Measurements from ENCODE around the gene PAXX.
A peak's percentile ranks its signal among the peaks of the same experiment; 100 is the strongest.

Gene PAXX

DNA sequence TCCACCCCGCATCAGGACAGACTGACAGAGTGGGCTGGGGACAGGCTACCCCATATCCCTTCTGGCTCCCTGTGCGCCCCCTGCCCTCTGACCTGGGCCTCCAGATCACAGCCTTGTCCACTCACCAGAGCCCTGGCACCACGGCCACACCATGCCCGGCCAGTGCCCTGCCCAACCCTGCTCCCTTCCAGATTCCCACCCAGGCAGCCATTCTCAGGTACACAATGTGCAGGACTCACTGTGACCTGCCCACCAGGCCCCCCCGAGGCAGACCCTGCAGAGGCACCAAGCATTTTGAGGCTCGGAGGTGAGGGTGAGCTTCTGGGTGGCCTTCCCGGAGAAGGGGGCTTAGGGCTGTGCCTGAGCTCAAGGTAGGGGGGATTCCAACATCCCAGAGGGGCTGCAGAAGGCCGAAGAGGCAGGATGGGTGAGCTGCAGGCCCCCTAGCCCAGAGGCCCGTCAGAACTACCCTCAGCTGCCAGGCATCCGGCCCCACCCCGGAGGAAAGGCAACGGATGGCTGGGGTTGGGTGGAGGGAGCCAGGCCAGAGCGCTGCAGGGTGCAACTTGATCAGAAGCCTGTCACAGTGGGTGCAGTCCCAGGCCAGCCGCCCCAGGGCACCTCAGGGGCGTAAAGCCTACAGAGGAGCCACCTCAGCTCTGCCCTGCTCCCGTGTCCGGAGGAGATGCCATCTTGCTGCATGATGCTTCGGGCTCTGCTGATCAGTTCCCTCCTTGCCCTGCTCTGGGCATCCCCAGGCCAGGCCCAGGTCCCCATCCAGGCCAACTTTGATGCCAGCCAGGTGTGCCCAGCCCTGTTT, 9.8 kb upstream of the PAXX start, which contains the start of gene LCNL1:
Gene LCNL1 (plus strand): TSS at position 762 of the 820 bp plus-strand sequence. CDS start 594 bp downstream, outside the sequence.
- no peak for DNase-seq (ENCODE audit: low spot score)

- no peak for DNase-seq (ENCODE audit: low spot score)
Observed at GRCh38 chr9:136983167-136983566, 9.1 kb upstream of the PAXX start.

DNA sequence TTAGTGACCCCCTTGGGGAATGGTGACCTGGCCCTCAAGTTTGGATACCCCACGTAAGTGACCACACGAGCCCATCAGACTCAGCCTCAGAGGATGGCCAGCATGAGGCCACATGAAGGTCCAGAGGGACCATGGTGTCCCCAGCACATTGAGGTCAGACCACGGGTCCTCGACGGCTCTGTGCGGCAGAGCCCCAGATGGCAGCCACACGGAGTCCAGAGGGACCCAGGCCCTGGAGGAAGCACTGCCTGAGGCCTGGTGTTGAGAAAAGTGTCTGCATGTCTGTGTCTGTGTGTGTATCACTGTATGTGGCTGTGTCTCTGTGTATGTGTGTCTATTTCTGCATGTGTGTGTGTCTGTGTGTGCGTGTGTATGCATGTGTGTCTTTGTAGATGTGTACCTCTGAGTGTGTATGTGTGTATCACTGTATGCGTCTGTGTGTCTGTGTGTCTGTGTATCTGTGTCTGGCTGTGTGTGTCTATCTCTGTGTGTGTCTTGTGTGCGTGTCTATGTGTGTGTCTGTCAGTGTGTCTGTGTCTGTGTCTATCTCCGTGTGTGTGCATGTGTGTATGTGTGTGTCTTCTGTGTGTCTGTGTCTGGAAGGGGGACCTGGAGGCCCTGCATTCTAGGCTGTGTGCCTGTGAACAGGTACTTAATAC, 8.4 kb upstream of the PAXX start:
- DNase-seq (ENCODE audit: low spot score), result no peak

DNA sequence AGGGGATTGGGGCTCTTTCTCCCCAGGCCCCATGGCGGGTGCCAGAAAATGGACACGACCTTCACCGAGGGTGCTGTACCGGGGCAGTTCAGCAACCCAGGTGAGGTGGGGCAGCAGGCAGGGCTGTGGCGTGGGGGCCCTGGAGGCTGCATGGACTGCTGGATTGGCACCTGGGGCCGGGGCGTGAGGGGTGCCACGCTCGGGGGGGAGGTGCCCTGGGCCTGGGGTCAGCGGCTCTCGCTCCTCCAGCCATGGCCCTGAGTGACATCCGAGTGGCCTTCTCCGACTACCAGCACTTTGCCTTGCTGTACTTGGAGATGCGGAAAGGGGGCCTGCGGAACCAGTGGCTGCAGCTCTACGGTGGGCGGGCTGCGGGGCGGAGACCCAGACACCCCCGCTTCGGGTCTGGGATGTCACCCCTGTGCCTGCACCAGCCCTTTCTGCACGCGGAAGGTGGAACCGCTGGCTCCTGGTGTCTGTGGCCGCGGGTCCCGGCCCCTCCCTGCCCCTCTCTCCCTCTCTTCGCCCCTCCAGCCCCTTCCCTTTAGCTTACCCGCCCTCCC, 7.7 kb upstream of the PAXX start:
- DNase-seq (ENCODE audit: low spot score), result no peak

DNA sequence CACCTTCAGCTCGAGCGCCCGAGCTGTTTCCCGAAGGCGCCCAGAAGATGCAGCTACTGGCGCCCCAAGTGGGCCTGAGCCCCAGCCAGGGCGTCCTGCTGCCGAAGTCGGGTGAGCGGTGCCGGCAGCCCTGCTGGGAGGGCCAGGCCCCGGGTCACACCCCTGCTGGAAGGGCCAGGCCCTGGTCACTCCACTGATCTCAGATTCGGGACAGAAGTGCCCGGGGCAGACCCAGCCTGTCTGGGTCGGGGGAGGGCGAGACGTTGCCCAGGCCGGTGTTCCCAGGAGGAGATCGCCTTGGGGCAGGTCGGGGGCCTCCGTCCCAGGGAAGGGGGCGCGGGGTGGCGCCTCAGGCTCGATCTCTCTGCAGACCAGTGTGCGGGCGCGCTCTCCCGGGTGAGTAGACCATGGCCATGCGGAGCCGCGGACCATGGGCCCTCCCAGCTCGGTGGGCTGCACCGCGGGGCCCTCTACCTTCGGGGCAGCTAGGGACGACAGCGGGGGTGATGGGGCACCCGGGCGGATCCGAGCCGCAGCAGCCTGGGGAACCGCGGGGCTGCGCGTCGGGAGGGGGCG, 7.1 kb upstream of the PAXX start:
- DNase-seq (ENCODE audit: low spot score), result no peak

DNA sequence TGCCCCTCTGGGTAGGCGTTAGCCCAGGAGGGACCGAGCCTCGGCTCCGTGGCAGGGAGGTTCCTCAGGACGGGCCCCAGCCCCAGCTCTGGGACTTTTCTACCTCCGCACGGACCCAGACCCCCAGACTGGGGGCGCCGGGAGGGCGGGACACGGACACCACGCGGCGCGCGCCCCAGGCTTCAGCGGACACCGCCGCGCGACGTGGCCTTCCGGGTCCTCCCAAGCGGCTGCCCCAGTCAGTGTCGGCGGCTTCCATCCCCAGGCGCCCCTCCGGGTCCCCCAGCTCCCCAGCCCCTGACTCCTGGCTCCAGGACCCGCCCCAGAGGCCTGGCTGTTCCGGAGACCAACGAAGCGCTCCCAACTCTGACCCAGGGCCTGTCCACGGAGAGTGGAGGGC, 6.4 kb upstream of the PAXX start:
- no peak for DNase-seq (ENCODE audit: low spot score)

DNA sequence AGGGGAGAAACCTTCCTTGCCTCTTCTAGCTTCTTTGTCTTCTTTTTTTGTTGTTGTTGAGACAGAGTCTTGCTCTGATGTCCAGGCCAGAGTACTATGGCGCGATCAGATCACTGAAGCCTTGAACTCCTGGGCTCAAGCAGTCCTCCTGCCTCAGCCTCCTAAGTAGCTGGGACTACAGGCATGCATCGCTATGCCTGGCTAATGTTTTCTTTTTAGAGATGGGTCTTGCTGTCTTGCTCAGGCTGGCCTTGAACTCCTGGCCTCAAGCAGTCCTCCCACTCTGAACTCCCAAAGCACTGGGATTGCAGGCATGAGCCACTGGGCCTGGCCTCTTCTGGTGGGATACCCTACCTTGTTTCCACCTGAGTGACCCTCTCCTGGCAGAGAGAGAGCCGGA, 3.4 kb upstream of the PAXX start:
- no peak for DNase-seq (ENCODE audit: low spot score)

GRCh38 chr9:136990242-136990911, 1.8 kb upstream of the PAXX start:
- no peak for DNase-seq (ENCODE audit: low spot score)

- DNase-seq (ENCODE audit: low spot score), result no peak
Observed at GRCh38 chr9:136992819-136993369, 672 bp downstream of the PAXX start.

GRCh38 chr9:136994180-136994887, 2.1 kb downstream of the PAXX start:
- no peak for DNase-seq (ENCODE audit: low spot score)

DNA sequence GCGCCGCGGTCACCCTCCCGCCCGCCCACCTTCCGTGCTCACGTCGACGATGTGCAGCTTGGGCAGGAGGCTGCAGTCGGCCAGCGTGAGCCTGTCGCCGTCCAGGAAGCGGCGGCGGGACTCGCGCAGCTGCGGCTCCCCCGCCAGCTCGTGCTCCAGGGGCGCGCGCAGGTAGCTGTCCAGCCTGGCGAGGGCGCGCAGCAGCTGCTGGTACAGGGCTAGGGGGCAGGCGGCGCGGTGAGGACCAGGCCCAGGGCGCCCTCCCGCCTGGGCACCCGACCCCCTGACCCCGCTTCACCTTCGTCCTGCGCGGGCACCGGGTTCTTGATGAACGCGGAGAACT, 2.6 kb downstream of the PAXX start:
- DNase-seq (ENCODE audit: low spot score), result no peak

GRCh38 chr9:136995362-136995761, 3.1 kb downstream of the PAXX start:
- DNase-seq (ENCODE audit: low spot score), result no peak

- peak; percentile 68 for DNase-seq (ENCODE audit: low spot score)
Observed at GRCh38 chr9:136995772-136996311, 3.6 kb downstream of the PAXX start.

- DNase-seq (ENCODE audit: low spot score), result peak; percentile 58
Observed at GRCh38 chr9:136996361-136997292, 4.4 kb downstream of the PAXX start, which contains the start of gene CLIC3. Gene CLIC3, minus strand, starts transcription at chr9:136996568. Its CDS starts 25 bp downstream, at chr9:136996543.

- no peak for DNase-seq (ENCODE audit: low spot score)
Observed at GRCh38 chr9:136997371-136997770, 5.1 kb downstream of the PAXX start.

GRCh38 chr9:136997830-136998234, 5.6 kb downstream of the PAXX start:
- no peak for DNase-seq (ENCODE audit: low spot score)

DNA sequence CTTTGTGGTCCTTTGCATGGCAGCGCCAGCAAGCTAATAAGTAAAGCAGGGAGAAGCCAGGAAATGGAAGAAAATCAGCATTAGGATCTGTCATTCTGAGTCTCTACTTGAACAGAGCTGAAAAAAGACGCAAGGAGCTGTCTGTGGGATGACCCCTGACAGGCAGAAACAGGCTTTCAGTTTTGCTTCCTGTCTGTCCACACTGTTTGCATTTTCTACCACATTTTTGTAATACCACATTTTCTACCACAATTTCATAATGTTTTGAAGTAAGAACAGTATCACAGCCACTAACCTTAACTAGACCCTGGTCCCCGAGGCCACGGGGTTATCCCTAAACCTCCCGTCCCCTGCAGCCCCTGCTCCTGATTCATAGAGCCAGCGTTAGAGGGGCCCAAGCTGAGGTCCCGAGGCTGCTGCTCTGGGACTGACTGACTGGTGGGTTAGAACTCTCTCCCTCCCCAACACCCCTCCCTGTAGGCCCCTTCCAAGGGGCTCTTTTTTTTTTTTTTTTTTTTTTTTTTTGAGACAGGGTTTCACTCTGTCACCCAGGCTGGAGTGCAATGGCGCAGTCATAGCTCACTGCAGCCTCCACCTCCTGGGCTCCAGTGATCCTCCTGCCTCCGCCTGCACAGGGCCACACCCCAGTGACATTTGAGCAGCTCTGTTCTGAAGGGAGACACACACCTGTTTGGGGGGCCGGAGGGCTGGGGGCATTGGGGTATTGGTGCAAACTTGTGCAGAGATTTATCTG, 8.1 kb downstream of the PAXX start:
- peak; percentile 85 for DNase-seq (ENCODE audit: low spot score)

GRCh38 chr9:137001857-137002645, 9.8 kb downstream of the PAXX start:
- no peak for DNase-seq (ENCODE audit: low spot score)
